Activated CD4-positive, alpha-beta T cell treated with anti-CD3 and anti-CD28 coated beads, Interleukin-2, Interleukin-4, amounts not matched to agents 100 ng/mL and 50 ng/mL, durations not matched to agents 16 hours and 8 hours (primary cell): ENCODE results near the gene PLAAT3.
"Not testable (repeated sequence)": the region's sequence is repeated elsewhere in the genome, so short reads cannot be mapped to it uniquely, and the experiment has no call there.

ENCODE experiments used
- DNase-seq: peaks from one replicate; pipeline ENCODE4 v3.0.0-alpha.2; 2020; ENCODE audit warnings: low spot score

Gene PLAAT3

DNA sequence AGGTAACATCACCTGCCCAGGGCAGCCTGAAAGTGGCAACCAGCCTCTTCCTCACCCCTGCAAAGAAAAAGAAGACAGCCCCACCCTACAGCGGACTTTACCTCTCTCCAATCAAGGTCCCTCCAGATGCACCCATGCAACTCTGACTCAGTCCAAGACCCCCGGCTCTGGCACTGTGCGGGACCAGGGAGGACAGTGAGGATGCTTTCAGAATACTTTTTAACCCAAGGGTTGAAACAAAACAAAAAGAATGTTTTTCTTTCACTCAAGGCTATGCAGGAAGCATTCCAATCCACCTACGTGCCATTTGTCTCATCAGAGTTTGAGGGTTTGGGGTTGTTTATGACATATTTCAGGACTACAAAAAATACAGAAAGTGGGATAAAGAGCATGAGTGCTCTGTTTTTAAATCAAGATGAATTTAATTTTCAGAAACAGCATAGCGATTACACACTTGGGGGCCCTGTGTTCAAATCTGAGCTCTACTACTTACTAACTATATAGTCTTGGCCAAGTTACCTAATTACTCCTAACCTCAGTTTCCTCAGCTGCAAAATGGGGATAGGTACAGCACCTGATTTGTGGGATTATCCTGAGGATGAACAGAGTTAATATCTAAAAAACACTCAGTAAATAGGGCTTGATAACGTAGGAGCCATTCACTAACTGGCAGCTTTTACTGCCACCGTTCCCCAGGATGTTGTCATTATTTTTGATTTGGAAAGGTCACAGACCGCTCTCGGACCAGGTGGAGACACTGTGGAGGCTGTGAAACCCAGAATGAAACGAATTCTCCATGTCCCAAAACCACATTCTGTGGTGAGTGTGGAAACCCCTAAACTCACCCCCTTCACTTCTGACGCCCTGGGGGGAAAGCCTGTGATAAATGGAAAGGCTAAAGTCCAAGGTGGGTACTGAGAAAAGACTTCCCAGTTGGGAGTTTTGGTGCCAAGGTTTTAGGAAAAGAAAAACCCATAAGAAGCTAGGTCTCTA lies 5.6 kb downstream of the PLAAT3 start:
- DNase-seq = no peak

- DNase-seq = no peak
These were observed 11.1 kb downstream of the PLAAT3 start for GRCh38 chr11:63603180-63603518.

- DNase-seq = not testable (repeated sequence)
These were observed 11.7 kb downstream of the PLAAT3 start for GRCh38 chr11:63602290-63603179.

GRCh38 chr11:63599211-63600122 lies 14.8 kb downstream of the PLAAT3 start:
- DNase-seq = no peak

DNA sequence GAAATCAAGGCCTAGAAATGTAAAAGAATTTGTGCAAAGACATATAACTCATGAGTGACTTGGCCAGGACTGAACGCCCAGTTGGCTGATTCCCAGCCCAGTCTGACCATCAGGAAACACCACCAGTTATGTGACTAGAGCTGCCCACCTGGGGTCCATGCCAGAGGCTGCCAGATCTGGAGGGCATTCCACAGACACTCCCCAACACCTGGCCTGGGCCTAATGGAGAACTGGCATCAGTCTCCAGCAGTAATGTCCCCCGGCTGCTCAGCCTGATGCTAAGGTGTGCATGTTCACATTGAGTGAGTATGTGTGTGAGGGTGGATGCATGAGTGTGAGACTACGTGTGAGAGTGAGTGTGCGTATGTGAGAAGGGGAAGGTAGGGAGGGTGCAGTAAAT lies 15.7 kb downstream of the PLAAT3 start:
- DNase-seq = no peak

GRCh38 chr11:63595296-63595695 lies 18.9 kb downstream of the PLAAT3 start:
- no peak for DNase-seq

- DNase-seq = no peak
These were observed 21.2 kb downstream of the PLAAT3 start for GRCh38 chr11:63592975-63593395.

GRCh38 chr11:63590024-63590788 lies 24.0 kb downstream of the PLAAT3 start:
- DNase-seq = no peak

- DNase-seq = no peak
These were observed 25.2 kb downstream of the PLAAT3 start for GRCh38 chr11:63589000-63589399.

GRCh38 chr11:63586451-63587166 lies 27.6 kb downstream of the PLAAT3 start:
- DNase-seq = no peak

GRCh38 chr11:63583357-63583677 lies 30.9 kb downstream of the PLAAT3 start:
- no peak for DNase-seq

- DNase-seq = not testable (repeated sequence)
These were observed 33.0 kb downstream of the PLAAT3 start for GRCh38 chr11:63581224-63581623.

GRCh38 chr11:63578882-63579281 lies 35.4 kb downstream of the PLAAT3 start:
- not testable (repeated sequence) for DNase-seq

- DNase-seq = no peak
These were observed 39.2 kb downstream of the PLAAT3 start for GRCh38 chr11:63574856-63575602.

GRCh38 chr11:63573881-63574855 lies 40.1 kb downstream of the PLAAT3 start:
- DNase-seq = peak; percentile 33

DNA sequence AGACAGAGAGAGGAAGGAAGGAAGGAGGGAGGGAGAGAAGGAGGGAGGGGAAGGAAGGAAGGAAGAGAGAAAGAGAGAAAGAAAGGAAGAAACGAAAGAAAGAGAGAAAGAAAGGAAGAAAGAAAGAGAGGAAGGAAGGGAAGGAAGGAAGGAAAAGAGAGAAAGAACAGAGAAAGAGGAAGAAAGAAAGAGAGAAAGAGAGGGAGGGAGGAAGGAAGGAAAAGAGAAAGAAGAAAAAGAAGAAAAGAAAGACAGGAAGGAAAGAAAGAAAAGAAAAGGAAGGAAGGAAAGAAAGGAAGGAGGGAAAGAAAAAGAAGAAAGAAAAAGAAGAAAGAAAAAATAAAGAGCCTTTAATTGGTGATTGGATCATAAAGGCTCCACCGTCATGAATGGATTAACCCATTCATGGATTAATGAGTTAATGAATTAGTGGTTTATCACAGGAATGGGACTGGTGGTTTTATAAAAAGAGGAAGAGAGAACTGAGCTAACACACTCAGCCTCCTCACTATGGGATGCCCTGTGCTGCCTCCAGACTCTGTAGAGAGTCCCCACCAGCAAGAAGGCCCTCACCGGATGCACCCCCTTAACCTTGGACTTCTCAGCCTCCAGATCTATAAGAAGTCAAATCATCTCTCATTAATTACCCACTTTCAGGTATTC lies 42.1 kb downstream of the PLAAT3 start:
- no peak for DNase-seq

- DNase-seq = no peak
These were observed 44.7 kb downstream of the PLAAT3 start for GRCh38 chr11:63569570-63569969.
